Hippocampal formation (tissue), 2 donors: ENCODE measurements around the gene ZPR1.
"Not testable (repeated sequence)": the region's sequence is repeated elsewhere in the genome, so short reads cannot be mapped to it uniquely, and the experiment has no call there.

Experiments
- DNase-seq, 2 donors: peaks; one replicate each; lab custom pipeline; 2025; lab: John Stamatoyannopoulos, UW

Gene ZPR1

GRCh38 chr11:116825434-116825833, 37.6 kb upstream of the ZPR1 start:
- DNase-seq = no peak

- no peak for DNase-seq
These were observed 35.4 kb upstream of the ZPR1 start, which contains the start of gene APOA4 for GRCh38 chr11:116823031-116823843. Gene APOA4, minus strand, starts transcription at chr11:116823304. Its CDS starts 113 bp downstream, at chr11:116823191.

GRCh38 chr11:116822575-116822974, 34.8 kb upstream of the ZPR1 start:
- no peak for DNase-seq

GRCh38 chr11:116821050-116821918, 33.5 kb upstream of the ZPR1 start:
- DNase-seq = no peak

GRCh38 chr11:116819049-116819448, 31.2 kb upstream of the ZPR1 start:
- no peak for DNase-seq

GRCh38 chr11:116814502-116814901, 26.7 kb upstream of the ZPR1 start:
- DNase-seq = no peak

- no peak for DNase-seq
These were observed 26.1 kb upstream of the ZPR1 start for GRCh38 chr11:116813781-116814471.

GRCh38 chr11:116813170-116813569, 25.3 kb upstream of the ZPR1 start:
- no peak for DNase-seq

GRCh38 chr11:116812109-116812508, 24.3 kb upstream of the ZPR1 start:
- DNase-seq = no peak

GRCh38 chr11:116811194-116811593, 23.4 kb upstream of the ZPR1 start:
- DNase-seq = no peak

GRCh38 chr11:116808262-116809175, 20.7 kb upstream of the ZPR1 start:
- no peak for DNase-seq

- no peak for DNase-seq
These were observed 19.9 kb upstream of the ZPR1 start for GRCh38 chr11:116807601-116808261.

GRCh38 chr11:116804001-116804400, 16.2 kb upstream of the ZPR1 start:
- no peak for DNase-seq

GRCh38 chr11:116801662-116802061, 13.8 kb upstream of the ZPR1 start:
- DNase-seq = not testable (repeated sequence)

- no peak for DNase-seq
These were observed 12.8 kb upstream of the ZPR1 start for GRCh38 chr11:116800610-116801009.

- no peak for DNase-seq
These were observed 10.5 kb upstream of the ZPR1 start for GRCh38 chr11:116798368-116798767.

GRCh38 chr11:116797816-116798215, 10.0 kb upstream of the ZPR1 start:
- no peak for DNase-seq

GRCh38 chr11:116796548-116796947, 8.7 kb upstream of the ZPR1 start:
- DNase-seq = no peak

GRCh38 chr11:116794851-116795250, 7.0 kb upstream of the ZPR1 start:
- no peak for DNase-seq

- no peak for DNase-seq
These were observed 5.9 kb upstream of the ZPR1 start for GRCh38 chr11:116793772-116794097.
